ENCODE results near the gene ZNF134.

The ZNF134 gene

DNA sequence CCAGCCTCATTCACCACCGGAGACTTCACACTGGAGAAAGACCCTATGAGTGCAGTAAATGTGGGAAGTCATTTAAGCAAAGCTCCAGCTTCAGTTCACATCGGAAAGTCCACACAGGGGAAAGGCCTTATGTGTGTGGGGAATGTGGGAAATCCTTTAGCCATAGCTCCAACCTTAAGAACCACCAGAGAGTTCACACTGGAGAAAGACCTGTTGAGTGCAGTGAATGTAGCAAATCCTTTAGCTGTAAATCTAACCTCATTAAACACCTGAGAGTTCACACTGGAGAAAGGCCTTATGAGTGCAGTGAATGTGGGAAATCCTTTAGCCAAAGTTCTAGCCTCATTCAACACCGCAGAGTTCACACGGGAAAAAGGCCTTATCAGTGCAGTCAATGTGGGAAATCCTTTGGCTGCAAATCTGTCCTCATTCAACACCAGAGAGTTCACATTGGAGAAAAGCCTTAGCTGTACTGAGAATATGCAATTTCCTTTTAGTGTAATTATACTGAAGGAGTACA, 27.7 kb downstream of the ZNF134 start:
- DNase-seq: no peak

- no peak for DNase-seq
Measured at GRCh38 chr19:57642396-57643046, 28.5 kb downstream of the ZNF134 start.

- DNase-seq: no peak
Measured at GRCh38 chr19:57643734-57644133, 29.7 kb downstream of the ZNF134 start.

DNA sequence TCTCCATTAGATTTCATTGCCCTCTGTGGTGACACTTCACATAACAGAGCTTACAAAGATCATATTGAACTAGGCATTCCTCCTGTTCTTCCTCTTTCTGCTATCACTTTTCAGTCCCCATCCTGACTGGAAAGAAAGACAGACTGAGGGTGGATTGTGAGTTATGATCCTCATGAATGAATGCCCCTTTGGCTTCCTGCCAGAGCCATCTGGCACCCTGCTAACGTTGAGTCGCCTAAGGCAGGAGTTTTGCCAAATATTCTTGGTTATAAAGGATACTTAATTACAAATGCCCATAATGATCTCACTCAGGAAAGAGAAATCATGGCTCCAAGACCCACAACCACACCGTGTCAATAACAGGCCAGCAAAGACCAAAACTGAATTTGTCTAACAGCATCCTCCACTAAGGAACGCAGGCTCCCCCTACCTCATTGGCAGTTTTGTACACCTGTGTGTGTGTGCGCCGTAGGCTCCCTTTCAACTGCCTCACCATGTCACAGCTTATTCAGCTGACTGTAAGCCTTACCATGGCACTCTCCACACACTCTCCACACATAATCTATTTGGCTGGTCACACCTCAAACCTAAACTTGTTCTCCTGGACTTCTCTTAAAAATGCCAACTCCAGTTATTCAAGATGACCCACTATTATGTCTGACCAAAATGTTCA, 34.4 kb downstream of the ZNF134 start:
- DNase-seq: no peak

GRCh38 chr19:57651654-57651996, 37.6 kb downstream of the ZNF134 start:
- no peak for DNase-seq

- no peak for DNase-seq
Measured at GRCh38 chr19:57653689-57654088, 39.6 kb downstream of the ZNF134 start.

DNA sequence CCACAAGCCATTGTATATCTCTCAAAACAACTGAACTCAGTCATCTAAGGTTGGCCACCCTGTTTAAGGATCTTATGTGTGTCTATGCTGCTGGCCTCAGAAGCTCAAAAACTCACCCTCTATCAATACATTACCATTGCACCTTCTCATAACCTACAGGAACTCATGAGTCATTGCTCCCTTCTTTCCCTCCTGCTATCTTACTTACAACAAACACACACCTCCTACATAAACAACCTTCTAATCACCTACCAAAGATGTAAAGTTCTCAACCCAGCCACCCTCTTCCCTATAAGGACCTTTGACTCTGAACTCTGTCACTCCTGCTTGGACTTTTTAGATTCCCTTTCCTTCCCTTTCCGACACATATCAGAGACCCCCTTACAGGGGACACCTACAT, 41.4 kb downstream of the ZNF134 start:
- no peak for DNase-seq

DNA sequence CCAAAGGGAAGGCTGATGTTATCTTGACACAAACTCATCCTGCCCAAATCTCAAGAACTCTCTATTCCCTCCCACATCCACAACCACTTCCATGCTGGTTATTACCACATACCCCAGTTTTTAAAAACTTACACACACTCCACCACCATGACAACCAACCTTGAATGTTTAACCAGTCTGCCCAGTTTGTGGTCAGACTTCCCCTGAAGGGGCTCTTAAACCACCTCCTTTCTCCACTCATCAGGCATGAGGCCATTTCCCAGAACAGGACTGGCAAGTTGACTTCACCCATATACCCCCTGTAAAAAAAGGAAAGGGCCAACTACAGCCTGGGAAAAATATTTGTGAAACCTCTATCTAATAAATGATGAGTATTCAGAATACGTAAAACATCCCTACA, 42.3 kb downstream of the ZNF134 start:
- DNase-seq: no peak

DNA sequence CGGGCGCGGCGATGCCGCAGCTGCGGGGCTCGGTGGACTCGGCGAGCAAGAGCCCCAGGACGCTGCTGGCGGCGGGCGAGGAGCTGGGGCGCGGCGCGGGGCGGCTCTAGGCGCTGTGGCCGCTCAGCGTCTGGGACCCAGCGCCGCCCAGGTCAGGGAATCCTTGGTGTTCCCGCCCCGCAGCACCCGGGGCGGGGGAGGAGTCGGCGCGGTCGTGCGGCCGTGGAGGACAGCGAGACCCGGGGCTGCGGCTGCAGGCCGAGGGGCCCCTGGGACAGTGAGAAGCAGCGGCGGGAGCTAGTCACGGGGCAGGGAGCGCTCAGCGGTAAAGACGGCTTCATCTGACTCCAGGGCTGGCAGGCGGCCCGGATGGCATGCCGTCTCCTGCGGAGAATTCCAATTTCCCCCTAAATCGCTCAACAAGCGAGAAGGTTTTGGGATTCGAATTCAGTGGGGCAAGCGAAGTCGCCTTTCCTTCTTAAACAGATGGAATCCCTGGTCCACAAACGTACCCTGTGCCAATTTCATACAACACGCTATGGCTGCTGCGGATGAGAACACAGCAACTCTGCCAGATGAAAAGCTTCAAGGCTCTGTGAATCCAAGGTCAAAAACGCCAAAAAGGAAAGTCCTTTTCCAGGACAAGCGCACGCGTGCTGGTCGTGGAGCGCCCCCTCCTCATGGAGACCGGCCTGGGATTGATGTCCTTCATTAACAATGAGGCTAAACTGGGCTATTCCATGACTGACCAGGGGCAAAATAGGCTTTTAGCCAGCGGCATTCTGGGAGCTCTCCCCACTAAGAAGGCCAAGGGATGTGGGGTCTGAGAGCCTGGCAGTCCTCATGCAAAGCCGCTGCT, 50.5 kb downstream of the ZNF134 start:
- no peak for DNase-seq

DNA sequence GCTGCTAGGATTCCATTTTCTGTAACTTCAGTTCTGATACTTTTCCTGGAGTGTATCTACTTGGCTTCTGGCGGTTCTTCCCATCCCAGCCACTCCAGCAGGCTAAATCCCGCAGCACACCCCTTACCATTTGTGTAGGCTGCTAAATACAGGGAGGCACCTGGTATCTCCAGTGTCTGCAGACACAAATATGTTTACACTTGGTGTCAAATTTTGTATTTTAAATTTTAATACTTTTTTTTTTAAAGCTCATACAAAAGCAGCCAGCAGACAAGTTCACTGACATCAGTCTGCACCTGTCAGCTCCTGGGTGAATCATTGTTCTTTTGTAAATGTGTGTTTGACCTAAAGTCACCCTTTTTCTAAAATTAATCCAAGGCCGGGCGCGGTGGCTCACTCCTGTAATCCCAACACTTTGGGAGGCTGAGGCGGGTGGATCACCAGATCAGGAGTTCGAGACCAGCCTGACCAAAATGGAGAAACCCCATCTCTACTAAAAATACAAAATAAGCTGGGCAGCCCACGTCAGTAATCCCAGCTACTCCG, 51.3 kb downstream of the ZNF134 start:
- DNase-seq: no peak

DNA sequence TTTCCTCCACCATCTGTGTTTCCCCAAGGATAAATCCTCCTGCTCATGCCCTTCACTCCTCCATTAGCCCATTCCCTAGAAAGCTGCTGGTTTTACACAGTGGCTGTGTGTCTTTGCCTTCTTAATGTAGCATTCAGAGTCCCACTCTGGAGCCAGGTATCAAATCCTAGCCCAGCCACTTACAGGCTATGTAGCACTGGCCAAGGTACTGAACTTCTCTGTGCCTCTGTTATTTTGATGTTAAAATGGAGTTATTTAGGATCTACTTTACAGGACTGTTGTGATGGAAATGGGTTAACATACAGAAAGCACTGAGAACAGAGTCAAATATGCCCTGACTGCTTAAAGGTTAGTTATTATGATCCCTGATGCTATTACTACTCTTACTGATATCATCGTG, 53.2 kb downstream of the ZNF134 start:
- DNase-seq: no peak

- no peak for DNase-seq
Measured at GRCh38 chr19:57668635-57669034, 54.6 kb downstream of the ZNF134 start, which contains the start of gene ZSCAN4. Gene ZSCAN4 (plus strand): TSS chr19:57668935. CDS start chr19:57676146, 7,211 bp downstream.

GRCh38 chr19:57671124-57671895, 57.3 kb downstream of the ZNF134 start:
- DNase-seq: no peak

DNA sequence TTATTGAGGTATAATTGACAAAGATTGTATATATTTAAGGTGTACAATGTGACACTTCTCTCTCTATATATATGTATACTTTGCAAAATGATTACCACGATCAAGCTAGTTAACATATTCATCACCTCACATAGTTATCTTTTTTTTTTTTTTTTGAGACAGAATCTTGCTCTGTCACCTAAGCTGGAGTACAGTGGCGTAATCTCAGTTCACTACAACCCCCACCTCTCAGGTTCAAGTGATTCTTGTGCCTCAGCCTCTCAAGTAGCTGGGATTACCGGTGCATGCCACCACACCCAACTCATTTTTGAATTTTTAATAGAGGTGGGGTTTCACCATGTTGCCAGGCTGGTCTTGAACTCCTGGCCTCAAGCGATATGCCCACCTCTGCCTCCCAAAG, 58.4 kb downstream of the ZNF134 start:
- DNase-seq: no peak
